Liver (tissue), 3 donors: ENCODE measurements around the gene PGLYRP3.

Experiments used
- EGR1 ChIP-seq, 2 donors: IDR thresholded peaks; 2 replicates each; pipeline ENCODE4 v1.6.1; 2016 to 2018; ENCODE audit warnings: antibody characterized with exemption in 2 of 2, low read depth in 2 of 2
- FOXA1 ChIP-seq: IDR thresholded peaks from 2 replicates; pipeline ENCODE4 v1.6.1; 2016; ENCODE audit warnings: antibody characterized with exemption
- GABPA ChIP-seq, 2 donors: IDR thresholded peaks in 1 of 2; conservative IDR thresholded peaks in 1 of 2; 2 replicates each; pipeline ENCODE4 v1.6.1; 2016; ENCODE audit warnings: antibody characterized with exemption in 2 of 2, mild to moderate bottlenecking in 1 of 2, moderate library complexity in 1 of 2
- HNF4G ChIP-seq: IDR thresholded peaks from 2 replicates; pipeline ENCODE4 v1.6.1; 2016; ENCODE audit warnings: antibody characterized with exemption
- NR2F2 ChIP-seq: IDR thresholded peaks from 2 replicates; pipeline ENCODE4 v1.6.1; 2016; ENCODE audit warnings: antibody characterized with exemption
- RAD21 ChIP-seq, 2 donors: IDR thresholded peaks; 2 replicates each; pipeline ENCODE4 v1.6.1; 2016; ENCODE audit warnings: antibody characterized with exemption in 2 of 2, mild to moderate bottlenecking in 2 of 2
- REST ChIP-seq: IDR thresholded peaks from 2 replicates; pipeline ENCODE4 v1.6.1; 2016; ENCODE audit warnings: antibody characterized with exemption, mild to moderate bottlenecking
- RXRA ChIP-seq, 2 donors: IDR thresholded peaks; 2 replicates each; pipeline ENCODE4 v1.6.1; 2017 to 2018; ENCODE audit warnings: antibody characterized with exemption in 2 of 2, mild to moderate bottlenecking in 1 of 2
- SP1 ChIP-seq: IDR thresholded peaks from 2 replicates; pipeline ENCODE4 v1.6.1; 2018; ENCODE audit warnings: antibody characterized with exemption, mild to moderate bottlenecking
- TAF1 ChIP-seq: conservative IDR thresholded peaks from 2 replicates; pipeline ENCODE4 v1.6.1; 2016; ENCODE audit warnings: antibody characterized with exemption, mild to moderate bottlenecking
- YY1 ChIP-seq: IDR thresholded peaks from 2 replicates; pipeline ENCODE4 v1.6.1; 2016; ENCODE audit warnings: antibody characterized with exemption, mild to moderate bottlenecking
- ZBTB33 ChIP-seq: IDR thresholded peaks from 2 replicates; pipeline ENCODE4 v1.6.1; 2016; ENCODE audit warnings: antibody characterized with exemption
- TF ChIP-seq, protein P1 (sequence below): fragments of 150-350 bp; IDR thresholded peaks from 2 replicates; pipeline ENCODE4 v1.5.1; 2017; ENCODE audit warnings: improper control_type of control experiment, low read depth, low read length; ENCODE audit not compliant: missing input control
- TF ChIP-seq, protein P2 (sequence below): IDR thresholded peaks from 2 replicates; pipeline ENCODE4 v1.6.1; 2016; ENCODE audit warnings: antibody characterized with exemption
- donor health status: healthy.
- donor health status: healthy.

DNA sequence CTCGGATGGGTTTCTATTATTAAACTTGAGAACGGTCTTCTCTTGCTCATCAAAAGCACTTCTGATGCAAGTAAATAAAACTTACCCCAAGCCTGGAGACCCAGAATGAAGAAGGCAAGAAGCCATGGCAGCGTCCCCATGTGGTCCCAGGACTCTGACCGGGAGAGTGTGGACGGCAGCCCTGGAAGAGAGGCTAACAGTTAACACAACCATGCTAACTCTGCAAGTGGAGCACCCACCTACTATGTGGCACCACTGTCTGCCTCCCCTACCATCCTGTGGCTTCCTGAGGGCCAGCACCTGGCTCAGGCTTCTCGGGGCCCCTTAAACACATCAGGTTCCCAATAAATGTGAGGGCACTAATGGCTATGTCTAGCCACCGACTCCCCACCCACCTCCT is 2.2 kb downstream of the PGLYRP3 start:
- TF ChIP-seq, protein P1, sequence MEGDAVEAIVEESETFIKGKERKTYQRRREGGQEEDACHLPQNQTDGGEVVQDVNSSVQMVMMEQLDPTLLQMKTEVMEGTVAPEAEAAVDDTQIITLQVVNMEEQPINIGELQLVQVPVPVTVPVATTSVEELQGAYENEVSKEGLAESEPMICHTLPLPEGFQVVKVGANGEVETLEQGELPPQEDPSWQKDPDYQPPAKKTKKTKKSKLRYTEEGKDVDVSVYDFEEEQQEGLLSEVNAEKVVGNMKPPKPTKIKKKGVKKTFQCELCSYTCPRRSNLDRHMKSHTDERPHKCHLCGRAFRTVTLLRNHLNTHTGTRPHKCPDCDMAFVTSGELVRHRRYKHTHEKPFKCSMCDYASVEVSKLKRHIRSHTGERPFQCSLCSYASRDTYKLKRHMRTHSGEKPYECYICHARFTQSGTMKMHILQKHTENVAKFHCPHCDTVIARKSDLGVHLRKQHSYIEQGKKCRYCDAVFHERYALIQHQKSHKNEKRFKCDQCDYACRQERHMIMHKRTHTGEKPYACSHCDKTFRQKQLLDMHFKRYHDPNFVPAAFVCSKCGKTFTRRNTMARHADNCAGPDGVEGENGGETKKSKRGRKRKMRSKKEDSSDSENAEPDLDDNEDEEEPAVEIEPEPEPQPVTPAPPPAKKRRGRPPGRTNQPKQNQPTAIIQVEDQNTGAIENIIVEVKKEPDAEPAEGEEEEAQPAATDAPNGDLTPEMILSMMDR, result no peak
- TF ChIP-seq RXRA (IDR thresholded peaks at IDR 0.05) (no peak), FOXA1 (no peak), GABPA (IDR thresholded peaks at IDR 0.05 in 1 of 2, conservative IDR thresholded peaks at IDR 0.05 in 1 of 2) (no peak), EGR1 (IDR thresholded peaks at IDR 0.05; ENCODE audit: low read depth in 2 of 2) (no peak), SP1 (no peak), ZBTB33 (no peak), YY1 (no peak), HNF4G (no peak), REST (no peak), TAF1 (no peak), RAD21 (IDR thresholded peaks at IDR 0.05) (no peak), NR2F2 (no peak)
- TF ChIP-seq, protein P2, sequence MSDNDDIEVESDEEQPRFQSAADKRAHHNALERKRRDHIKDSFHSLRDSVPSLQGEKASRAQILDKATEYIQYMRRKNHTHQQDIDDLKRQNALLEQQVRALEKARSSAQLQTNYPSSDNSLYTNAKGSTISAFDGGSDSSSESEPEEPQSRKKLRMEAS, result no peak
